DLD1 (cell line): Measurements from ENCODE around the gene POLR2E.

Experiments used
- in situ Hi-C: cut with HindIII; loops from 2 replicates; pipeline ENCODE4 v1.10.0; 2017; ENCODE audit warnings: low sequenced_read_pairs

POLR2E gene

DNA sequence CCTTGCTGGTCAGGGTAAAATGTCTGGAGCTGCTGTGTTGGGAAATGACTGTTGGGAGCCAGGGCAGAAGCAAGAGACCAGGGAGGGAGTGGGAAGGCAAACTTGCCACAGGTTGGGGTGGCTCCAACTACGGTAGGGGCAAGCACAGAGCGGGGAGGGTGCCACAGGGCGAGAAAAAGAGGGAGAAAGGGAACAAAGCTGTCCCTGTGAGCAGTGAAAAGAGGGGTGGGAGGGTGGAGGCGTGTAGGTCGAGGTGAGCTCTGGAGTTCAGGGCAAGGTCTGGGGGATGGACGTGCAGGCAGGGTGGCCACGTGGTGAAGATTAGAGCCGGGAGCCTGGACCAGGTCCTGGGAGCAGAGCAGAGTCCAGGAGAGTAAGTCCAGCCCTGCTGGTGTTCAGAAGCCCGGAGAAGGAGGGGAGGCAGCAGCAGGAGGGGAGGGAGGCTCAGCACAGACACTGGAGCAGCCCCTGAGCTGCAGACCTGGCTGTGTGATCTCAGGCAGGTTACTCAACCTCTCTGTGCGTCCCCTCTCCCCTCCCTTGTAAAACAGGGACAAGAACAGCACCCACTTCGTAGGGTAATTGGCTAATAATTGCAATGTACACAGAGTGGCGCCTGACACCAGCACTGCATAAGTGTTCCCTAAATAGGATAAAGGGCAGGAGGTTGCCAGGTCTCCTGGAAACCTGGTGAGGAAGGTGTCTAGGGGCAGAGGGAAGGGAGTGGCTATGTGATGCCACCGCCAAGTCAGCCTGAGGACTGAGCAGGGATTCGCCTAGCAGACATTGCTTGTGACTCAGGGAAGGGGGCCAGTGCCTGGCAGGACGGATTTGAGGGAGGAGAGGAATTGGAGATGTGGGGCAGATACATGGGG is 3.2 kb upstream of the POLR2E start:
- in situ Hi-C loops, result no loop called here

DNA sequence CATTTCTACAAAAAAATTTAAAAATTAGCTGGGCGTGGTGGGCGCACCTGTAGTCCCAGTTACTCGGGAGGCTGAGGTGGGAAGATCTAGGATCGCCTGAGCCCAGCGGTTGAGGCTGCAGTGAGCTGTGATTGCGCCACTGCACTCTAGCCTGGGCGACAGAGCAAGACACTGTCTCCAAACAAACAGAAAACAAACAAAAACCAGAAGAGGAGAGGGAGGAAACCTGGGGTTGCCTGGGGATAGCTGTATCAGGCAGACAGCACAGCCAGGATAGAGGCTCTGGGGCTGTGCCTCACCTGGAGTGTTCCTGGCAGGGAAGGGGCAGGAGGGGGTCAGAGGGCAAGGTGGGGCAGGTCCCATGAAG is 2.6 kb upstream of the POLR2E start:
- in situ Hi-C loops, result no loop called here

DNA sequence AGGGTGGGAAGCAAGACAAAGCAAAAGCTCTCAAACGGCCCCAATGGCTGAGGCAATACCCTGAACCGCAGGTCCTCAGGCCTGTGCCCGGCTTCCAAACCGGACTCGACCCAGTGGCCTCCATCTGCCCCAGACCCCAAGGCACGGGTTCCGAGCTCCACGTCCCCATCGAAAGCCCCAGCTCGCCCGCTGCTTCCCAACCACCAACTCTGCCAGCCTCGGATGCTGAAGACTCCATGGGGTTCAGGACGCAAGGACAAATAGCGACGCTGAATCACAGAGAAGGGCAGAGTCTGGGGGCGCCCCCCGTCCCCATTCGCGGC is 559 bp downstream of the POLR2E start:
- in situ Hi-C loops, result no loop called here

DNA sequence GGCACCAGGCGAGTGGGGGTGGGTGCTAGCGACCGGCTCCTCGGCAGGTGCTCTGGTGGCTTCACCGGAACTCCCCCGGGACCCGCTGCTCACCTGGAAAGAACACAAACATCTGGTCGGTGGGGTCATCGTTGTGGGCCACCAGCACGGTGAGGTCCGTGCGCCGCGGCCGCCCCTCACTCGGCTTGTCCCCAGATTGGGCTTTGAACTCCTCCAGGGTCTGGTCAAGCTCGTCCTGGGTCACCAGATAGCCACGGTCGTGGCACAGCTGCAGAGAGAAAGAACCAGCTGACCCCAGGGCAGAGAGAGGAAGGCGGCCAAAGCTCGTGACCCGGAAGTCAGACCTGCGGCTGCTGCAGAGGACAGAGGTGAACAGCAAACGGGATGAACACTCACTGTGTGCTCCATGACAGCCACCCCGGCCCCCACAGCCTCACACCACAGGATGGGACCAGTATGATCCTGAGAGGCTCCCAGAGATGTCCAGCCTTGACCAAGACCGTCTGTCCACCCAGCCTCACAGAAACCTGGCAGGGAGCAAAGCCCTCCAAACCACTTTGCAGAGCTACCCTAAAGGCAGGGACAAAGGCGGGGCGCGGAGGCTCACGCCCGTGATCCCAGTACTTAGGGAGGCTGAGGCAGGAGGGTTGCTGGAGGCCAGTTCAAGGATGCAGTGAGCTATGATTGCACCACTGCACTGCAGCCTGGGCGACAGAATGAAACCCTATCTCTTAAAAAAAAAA is 1.2 kb downstream of the POLR2E start:
- in situ Hi-C loops, result no loop called here

DNA sequence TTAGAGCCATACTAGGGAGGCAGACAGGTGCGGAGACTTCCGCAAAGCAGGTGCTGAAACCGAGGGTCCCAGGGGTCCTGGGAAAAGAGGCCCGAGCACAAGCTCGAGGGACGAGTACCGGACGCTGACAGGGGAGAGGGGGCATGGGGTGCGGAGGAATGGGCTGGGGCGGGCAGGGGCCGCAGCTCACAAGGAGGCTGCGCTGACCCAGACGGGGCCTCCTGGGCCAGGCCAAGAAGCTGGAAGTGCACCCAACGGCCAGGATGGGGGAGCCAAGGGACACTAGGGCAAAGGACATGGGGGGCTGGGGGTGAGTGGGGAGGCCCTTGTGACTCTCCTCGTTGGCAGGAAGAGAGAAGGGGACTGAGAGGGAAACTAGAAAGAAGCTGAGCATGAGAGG is 1.8 kb downstream of the POLR2E start:
- in situ Hi-C loops, result no loop called here

DNA sequence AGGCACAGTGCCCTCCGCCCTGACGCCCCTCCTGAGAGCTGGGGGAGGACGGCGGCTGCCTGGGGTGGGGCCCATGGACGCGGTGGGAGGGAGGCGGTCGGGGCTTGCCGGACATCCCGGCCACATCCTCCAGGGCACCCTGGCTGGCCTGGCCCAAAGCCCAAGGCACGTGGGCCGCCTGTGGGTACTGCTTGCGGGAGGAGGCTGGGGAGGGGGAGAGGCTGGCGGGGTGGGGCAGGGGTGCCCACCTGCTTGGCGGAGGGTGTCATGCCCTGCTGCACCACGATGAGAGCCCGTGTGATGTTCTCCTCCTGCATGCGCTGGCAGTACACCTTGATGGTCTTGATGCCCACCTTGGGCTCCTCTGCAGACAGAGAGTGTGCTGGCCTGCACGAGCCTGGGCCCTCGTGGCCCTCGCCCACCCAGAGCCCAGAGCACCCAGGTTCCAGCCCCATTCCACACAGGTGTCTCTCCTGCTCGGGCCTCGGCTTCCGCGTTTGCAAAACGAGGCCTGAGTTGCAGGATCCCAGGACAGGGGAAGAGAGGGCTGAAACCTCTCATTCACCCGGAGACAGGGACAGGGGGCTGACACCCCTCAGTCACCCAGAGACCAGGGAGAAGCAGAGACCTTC is 3.5 kb downstream of the POLR2E start:
- in situ Hi-C loops, result no loop called here

DNA sequence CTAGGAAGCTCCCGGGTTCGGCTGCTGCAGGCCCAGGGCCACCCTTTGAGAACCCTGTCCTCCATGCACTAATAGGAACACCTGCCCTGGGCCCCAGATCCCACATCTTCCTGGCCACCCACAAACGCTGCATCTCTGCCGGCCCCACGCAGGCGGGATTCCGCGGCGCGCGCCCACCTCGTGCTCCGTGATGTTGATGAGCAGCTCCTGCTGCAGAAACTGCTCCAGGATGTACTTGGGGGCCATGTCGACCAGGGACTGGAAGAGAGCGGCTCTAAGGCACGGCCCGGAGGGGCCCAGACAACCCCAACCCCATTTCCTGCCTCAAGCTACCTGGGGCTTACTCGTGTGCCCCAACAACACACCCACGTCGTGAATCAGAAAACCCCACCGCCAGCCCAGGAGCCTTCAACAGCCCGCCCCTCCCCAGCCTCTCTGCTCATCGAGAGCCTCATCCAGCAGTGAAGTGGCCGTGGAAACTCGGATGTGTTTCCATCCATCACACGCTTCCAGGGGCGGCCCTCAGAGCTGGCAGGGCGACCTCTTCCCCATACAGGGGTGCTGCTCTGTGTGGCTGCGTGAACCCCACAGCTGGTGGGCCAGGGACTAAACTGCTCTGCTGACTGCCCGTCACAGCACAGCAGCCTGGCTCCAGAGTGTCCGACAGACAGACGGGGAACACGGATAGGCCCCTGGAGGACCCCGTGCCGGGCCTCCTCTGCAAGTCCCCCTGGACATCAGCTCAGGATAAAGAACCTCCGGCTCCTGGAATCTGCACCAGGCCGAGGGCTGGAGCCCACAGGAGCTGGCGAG is 4.2 kb downstream of the POLR2E start:
- in situ Hi-C loops, result no loop called here

- in situ Hi-C loops, result no loop called here
Measured at GRCh38 chr19:1089891-1090290, 5.3 kb downstream of the POLR2E start.

DNA sequence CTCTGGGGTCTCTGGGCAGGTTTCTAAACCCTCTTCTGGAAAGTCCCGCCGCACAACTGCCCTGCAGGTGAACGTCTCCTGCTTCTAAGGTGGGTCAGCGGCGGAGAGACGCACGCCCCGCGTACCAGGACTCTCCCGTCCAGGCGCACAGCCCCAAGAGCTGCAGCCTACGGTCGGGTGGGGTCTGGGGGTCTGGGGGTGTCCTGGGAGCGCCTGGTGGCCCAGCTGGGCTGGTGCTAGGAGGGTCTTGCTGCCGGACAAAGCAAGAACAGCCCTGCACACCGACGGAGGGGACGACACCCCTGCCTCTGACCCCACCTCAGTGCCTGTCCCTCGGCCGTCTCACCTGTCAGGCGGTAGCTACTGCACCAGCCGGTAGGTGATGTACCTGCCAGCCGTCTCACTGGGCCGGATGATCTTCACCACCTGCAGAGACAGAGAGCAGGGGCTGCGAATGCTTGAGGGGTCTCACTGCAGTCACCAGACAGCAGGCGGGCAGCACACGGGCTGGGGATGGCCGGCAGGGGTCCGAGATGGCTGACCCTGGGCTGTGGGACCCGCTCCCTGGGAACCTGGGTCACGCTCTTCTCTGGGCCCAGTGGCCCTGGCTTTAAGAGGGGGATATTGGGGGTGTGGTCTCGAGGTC is 5.9 kb downstream of the POLR2E start:
- in situ Hi-C loops, result no loop called here

GRCh38 chr19:1088416-1089010 is 6.7 kb downstream of the POLR2E start:
- in situ Hi-C loops, result no loop called here

DNA sequence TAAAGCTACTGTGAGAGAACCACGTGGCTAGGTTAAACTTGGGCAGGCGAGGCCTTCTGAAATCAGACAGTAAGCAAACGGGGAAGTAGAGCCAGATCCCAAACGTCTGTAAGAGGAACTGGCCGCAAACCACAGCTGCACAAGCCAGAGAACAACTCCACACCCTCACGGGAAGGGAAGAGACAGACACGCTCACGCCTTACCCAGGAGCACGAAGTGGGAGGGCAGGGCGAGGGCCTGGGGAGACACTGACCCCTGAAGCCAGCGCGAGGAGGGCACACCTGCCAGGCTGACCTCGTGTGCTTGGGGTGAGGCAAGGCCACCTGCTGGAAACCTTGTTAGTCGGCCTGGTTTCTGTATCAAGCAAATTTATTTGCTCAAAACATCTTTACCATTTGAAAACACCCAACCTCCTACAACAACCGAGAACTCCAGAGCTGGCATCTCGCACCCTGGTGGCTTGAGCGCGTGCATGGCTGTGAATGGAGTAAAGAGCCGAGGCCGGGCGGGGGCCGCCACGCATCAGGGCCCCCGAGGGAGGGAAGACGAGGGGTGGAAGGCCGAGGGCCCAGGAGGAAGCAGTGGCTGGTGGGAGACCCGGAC is 7.3 kb downstream of the POLR2E start:
- in situ Hi-C loops, result no loop called here

DNA sequence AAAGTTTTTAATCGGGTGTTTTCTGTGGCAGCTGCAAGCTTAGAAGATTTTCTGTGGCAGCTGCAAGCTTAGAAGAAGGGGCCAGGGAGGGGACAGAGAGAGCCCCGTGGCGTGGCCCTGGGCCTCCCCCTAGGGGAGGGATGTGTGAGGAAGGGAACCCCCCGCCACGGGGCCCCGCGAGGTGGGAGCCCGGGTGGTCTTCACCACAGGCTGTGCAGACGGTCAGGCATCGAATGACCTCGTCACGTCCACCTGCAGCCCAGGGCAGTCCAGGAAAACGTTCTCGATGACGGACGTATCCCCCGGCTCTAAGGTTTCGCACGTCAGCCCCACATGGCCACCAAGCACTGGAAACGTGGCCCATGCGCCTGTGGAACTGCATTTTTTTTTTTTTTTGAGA is 8.6 kb downstream of the POLR2E start:
- in situ Hi-C loops, result no loop called here

DNA sequence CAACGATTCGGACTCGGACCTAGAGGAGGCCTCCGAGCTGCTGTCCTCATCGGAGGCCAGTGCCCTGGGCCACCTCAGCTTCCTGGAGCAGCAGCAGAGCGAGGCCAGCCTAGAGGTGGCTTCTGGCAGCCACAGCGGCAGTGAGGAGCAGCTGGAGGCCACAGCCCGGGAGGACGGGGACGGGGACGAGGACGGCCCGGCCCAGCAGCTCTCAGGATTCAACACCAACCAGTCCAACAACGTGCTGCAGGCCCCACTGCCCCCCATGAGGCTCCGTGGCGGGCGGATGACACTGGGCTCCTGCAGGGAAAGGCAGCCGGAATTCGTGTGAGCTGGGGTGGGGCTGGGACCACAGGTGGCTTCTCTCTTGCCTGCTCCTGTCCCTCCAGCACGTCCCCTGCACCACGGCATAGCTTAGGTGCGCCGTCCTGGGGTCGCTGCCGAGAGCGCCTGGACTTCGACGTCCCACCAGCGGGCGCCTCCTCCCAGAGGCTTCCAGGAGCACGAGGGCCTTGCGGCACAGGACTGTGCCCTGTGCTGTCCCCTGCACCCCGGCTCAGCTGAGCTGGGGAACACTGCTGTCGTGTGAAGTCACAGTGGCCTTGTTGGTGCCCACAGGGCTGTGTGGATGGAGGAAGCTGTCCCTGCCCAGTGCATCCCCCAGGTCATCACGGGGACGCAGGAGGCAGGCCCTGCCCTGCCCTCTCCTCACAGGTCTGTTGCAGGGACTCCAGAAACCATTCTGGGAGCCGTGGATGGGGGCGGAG is 9.3 kb downstream of the POLR2E start:
- in situ Hi-C loops, result no loop called here

DNA sequence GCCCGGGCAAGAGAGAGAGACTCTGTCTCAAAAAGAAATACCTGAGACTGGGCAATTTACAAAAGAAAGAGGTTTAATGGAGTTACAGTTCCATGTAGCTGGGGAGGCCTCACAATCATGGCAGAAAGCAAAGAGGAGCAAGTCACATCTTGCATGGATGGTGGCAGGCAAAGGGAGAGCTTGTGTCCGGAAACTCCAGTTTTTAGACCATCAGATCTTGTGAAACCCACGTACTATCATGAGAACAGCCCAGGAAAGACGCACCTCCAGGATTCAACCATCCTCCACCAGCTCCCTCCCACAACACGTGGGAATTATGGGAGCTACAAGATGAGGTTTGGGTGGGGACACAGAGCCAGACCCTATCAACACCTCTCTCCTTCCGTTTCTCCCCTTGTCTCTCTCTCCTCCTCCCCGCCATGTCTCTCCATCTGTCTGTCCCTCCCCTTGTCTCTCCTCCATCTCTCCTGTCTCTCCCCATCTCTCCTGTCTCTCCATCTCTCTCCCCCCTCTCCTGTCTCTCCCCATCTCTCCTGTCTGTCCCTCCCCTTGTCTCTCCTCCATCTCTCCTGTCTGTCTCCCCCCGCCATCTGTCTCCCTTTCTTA is 10.0 kb downstream of the POLR2E start:
- in situ Hi-C loops, result no loop called here

DNA sequence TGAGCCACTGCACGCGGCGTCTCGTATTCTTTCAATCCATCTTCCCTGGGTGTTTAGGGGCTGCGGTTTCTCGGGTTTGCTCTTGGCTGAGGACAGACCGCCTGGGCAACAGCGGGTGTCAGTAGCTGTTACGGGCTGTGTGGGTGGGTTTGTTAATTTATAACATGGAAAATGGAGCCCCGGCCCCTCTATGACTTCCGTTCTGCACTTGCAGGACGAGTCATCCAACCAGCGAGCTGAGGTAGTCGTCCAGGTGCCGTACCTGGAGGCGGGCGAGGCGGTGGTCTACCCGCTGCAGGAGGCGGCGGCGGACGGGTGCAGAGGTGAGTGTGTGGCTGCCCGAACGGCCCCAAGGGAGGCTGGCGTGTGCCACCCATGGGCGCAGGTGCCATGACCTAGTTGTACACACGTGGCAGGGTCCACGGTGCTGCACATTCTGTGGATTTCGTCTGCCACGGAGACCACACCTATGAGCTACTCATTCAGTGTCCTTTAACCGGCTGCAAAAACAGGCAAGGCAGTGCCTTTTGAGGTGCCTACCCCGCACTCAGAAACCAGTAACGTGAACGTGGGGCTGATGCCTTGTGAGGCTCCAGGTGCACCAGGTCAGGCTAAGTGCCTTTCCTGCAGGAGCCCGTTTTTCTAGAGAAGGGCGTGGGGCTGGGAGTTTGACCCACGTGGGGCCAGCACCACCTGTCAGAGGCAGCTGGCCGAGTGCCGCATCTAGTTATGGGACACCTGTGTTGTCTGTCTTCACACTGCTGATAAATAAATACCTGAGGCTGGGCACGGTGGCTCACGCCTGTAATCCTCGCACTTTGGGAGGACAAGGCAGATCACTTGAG is 10.9 kb downstream of the POLR2E start:
- in situ Hi-C loops, result no loop called here

DNA sequence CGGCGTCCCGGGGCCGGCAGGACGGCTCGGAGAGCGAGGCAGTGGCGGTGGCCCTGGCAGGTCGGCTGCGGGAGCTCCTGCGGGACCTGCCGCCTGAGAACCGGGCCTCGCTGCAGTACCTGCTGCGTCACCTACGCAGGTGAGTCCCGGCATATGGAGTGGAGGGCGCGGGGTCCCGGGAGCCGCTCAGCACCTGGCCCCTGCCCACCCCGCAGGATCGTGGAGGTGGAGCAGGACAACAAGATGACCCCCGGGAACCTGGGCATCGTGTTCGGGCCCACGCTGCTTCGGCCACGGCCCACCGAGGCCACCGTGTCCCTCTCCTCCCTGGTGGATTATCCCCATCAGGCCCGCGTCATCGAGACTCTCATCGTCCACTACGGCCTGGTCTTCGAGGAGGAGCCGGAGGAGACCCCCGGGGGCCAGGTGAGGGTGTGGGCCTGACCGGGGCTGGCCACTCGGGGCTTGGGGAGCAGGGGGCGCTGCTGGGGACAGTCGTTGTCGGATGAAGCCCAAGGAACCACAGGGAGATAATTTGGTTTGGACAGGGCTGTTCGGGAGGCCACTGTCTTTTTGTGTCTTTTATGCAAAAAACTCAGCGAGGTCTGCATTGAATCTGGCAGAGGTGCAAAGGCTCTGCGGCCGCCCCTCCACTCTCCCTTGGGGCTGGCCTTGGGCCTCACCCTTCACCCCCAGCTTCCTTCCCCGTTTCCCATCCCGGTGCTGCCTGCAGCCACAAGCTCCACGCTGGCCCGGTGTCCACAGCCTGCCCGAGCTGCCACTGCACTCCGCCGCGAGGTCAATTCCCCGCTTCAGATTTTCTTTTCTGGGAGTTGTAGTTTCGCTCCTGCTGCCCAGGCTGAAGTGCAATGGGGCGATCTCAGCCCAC is 12.0 kb downstream of the POLR2E start:
- in situ Hi-C loops, result no loop called here
